ENCODE data around the gene TAS1R3. TPM values are rescaled to one million over a fixed set of nuclear protein-coding genes. Genes with fewer than 3 reads are reported as not detected.

The TAS1R3 gene
- total RNA-seq, 4 donors from 2014 or later = 0.21 to 1.2 (median 0.63) TPM

DNA sequence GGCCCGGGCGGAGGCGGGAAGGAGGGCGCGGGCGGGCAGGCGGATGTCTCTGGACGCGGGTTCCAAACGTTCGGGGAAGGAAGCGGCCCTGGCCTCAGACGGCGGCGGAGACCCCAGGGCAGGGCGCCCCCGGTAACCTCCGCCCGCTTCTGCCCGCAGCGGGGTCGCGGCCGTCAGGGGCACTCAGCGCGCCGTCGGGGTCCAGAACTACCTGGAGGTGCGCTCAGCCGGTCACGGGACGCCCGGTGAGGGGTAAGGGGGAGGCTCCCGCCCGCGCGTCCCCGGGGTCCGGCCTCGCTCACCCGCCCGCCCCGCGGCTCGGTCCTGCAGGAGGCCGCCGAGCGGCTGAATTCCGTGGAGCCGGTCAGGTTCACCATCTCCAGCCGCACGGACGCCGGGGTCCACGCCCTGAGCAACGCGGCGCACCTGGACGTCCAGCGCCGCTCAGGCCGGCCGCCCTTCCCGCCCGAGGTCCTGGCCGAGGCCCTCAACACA lies 22.3 kb upstream of the TAS1R3 start:
- Histone ChIP-seq H3K27ac (peak overlapping the region; percentile 86 to 98 (median 94)), H3K9me3 (no peaks in the 10 kb centered on the region), H3K4me3 (peak overlapping the region; percentile 60 to 94 (median 85)), H3K4me1 (peaks cover 8 to 52% (median 44%) of the 10 kb centered on the region in 4 donors), H3K36me3 (peaks cover 0 to 43% (median 5%) of the 10 kb centered on the region in 3 donors), H3K27me3 (no peaks in the 10 kb centered on the region)
- no peak for TF ChIP-seq EP300 (IDR thresholded peaks at IDR 0.05)
- TF ChIP-seq POLR2A (IDR thresholded peaks at IDR 0.05) = peak in 1 of 2 donors; percentile 10
- TF ChIP-seq, protein P1, sequence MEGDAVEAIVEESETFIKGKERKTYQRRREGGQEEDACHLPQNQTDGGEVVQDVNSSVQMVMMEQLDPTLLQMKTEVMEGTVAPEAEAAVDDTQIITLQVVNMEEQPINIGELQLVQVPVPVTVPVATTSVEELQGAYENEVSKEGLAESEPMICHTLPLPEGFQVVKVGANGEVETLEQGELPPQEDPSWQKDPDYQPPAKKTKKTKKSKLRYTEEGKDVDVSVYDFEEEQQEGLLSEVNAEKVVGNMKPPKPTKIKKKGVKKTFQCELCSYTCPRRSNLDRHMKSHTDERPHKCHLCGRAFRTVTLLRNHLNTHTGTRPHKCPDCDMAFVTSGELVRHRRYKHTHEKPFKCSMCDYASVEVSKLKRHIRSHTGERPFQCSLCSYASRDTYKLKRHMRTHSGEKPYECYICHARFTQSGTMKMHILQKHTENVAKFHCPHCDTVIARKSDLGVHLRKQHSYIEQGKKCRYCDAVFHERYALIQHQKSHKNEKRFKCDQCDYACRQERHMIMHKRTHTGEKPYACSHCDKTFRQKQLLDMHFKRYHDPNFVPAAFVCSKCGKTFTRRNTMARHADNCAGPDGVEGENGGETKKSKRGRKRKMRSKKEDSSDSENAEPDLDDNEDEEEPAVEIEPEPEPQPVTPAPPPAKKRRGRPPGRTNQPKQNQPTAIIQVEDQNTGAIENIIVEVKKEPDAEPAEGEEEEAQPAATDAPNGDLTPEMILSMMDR (IDR thresholded peaks at IDR 0.05) = no peak
- 0 to 2% methylated on average over 13 to 15 of the region's 66 CpGs for WGBS, 2 donors
- no peak for DNase-seq (ENCODE audit: low spot score in 2 of 2)

DNA sequence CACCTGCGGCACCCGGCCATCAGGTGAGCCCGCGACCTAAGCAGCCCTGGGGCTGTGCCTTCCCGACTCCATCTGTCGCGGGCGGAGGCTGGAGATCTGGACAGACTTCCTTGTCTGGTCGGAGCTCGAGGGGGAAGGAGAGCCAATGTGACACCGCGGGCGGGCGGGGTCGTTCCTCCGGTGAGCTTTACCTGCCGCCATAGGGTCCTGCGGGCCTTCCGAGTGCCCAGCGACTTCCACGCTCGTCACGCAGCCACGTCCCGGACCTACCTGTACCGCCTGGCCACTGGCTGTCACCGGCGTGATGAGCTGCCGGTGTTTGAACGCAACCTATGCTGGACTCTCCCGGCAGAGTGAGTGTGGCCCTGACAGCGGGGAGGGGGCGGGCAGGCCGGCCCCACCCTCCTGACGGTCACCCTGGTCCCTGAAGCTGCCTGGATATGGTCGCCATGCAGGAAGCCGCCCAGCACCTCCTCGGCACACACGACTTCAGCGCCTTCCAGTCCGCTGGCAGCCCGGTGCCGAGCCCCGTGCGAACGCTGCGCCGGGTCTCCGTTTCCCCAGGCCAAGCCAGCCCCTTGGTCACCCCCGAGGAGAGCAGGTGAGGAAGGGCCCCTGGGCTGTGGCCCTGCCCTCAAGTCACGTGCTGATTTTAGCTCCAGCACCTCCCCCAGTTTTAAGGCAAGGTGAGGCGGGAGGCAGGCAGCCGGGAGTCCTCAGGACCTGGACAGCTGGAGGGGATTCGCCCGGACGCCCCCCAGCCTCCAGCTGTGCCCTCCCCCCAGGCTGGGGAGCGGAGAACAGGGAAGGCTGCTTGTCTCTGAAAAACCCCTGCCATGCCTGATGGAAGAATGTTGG lies 21.6 kb upstream of the TAS1R3 start:
- H3K27me3 ChIP-seq = no peaks in the 10 kb centered on the region
- peak overlapping the region; percentile 86 to 98 (median 94) for H3K27ac ChIP-seq
- DNase-seq (ENCODE audit: low spot score in 2 of 2) = no peak
- WGBS, 2 donors = 34 to 77% methylated on average over 19 to 54 of the region's 57 CpGs
- no peaks in the 10 kb centered on the region for H3K9me3 ChIP-seq
- peak overlapping the region; percentile 60 to 94 (median 85) for H3K4me3 ChIP-seq
- H3K36me3 ChIP-seq = peaks cover 0 to 50% (median 5%) of the 10 kb centered on the region in 3 donors
- TF ChIP-seq EP300 (IDR thresholded peaks at IDR 0.05) (no peak), POLR2A (IDR thresholded peaks at IDR 0.05) (no peak)
- TF ChIP-seq, protein P1 (IDR thresholded peaks at IDR 0.05) = no peak
- peaks cover 8 to 46% (median 38%) of the 10 kb centered on the region in 4 donors for H3K4me1 ChIP-seq

DNA sequence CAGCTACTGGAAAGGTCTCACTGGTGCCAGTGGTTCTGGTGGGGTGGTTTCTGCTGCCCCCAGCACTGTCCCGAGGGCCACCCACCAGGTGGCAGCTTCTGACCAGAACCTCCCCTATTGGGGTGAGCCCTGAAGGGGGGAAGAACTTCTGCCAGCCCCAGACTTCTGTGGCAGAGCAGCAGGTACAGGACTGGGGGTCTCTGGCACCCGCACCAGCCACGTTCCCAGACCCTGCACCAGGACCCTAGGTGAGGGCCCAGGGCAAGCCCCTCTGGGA lies 21.0 kb upstream of the TAS1R3 start:
- 68 to 90% methylated on average over 3 of the region's 3 CpGs for WGBS, 2 donors
- TF ChIP-seq, protein P1 (IDR thresholded peaks at IDR 0.05) = no peak
- no peak for TF ChIP-seq EP300 (IDR thresholded peaks at IDR 0.05)
- no peak for TF ChIP-seq POLR2A (IDR thresholded peaks at IDR 0.05)
- Histone ChIP-seq H3K27ac (peak overlapping the region in 1 of 4 donors; percentile 98), H3K36me3 (peaks cover 0 to 56% (median 5%) of the 10 kb centered on the region in 3 donors), H3K4me3 (no peak overlapping the region), H3K4me1 (peaks cover 6 to 40% (median 34%) of the 10 kb centered on the region in 4 donors), H3K9me3 (no peaks in the 10 kb centered on the region), H3K27me3 (no peaks in the 10 kb centered on the region)
- DNase-seq (ENCODE audit: low spot score in 2 of 2) = no peak

DNA sequence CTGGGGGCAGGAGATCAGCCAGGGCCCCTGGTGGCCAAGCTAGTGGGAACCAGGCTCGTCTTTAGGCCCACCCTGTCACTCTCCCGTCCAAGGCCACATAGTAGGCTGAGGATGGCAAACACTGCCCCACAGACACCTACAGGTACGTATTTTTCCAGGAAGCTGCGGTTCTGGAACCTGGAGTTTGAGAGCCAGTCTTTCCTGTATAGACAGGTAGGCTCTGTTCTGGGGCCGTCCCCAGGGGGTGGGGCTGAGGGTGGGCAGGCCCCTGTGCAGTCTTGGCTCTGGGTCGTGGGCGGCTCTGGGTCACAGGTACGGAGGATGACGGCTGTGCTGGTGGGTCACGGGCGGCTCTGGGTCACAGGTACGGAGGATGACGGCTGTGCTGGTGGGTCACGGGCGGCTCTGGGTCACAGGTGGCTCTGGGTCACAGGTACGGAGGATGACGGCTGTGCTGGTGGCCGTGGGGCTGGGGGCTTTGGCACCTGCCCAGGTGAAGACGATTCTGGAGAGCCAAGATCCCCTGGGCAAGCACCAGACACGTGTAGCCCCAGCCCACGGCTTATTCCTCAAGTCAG lies 20.5 kb upstream of the TAS1R3 start:
- DNase-seq (ENCODE audit: low spot score in 2 of 2) = no peak
- H3K4me3 ChIP-seq = no peak overlapping the region
- no peaks in the 10 kb centered on the region for H3K27me3 ChIP-seq
- no peaks in the 10 kb centered on the region for H3K9me3 ChIP-seq
- WGBS, 2 donors = 78 to 83% methylated on average over 17 to 21 of the region's 21 CpGs
- TF ChIP-seq, protein P1 (IDR thresholded peaks at IDR 0.05) = no peak
- TF ChIP-seq POLR2A (IDR thresholded peaks at IDR 0.05) (no peak), EP300 (IDR thresholded peaks at IDR 0.05) (no peak)
- peaks cover under 1 to 35% (median 29%) of the 10 kb centered on the region in 4 donors for H3K4me1 ChIP-seq
- H3K27ac ChIP-seq = no peak overlapping the region
- peaks cover 0 to 59% (median 5%) of the 10 kb centered on the region in 3 donors for H3K36me3 ChIP-seq
